Kidney (tissue), 14 donors: ENCODE data around the gene NOL9. TPM values are rescaled to one million over a fixed set of nuclear protein-coding genes. Genes with fewer than 3 reads are reported as not detected.
"Not testable (repeated sequence)": the region's sequence is repeated elsewhere in the genome, so short reads cannot be mapped to it uniquely, and the experiment has no call there.

Source experiments
- DNase-seq, 5 donors: peaks; one replicate each; pipeline ENCODE4 v3.0.0-alpha.2; 2013 to 2020
- FAIRE-seq: peaks from 2 replicates; lab custom pipeline; 2012; peaks lifted over from hg19 to GRCh38; lab: Jason Lieb, UNC
- H3K27ac ChIP-seq, 2 donors: one replicate each; pipeline ENCODE4 v1.7.0; 2013; ENCODE audit warnings: low read depth in 2 of 2, low read length in 2 of 2, inconsistent platforms in 1 of 2
- H3K27me3 ChIP-seq: one replicate; pipeline ENCODE4 v1.7.1; 2013; ENCODE audit warnings: low read length, inconsistent platforms; ENCODE audit not compliant: control insufficient read depth, insufficient read depth
- H3K36me3 ChIP-seq, 3 donors: one replicate each; pipeline versions ENCODE4 v1.7.0 to v1.7.1; 2013; ENCODE audit warnings: low read length in 3 of 3, control low read depth in 1 of 3, inconsistent platforms in 1 of 3; ENCODE audit not compliant: insufficient read depth in 3 of 3, control insufficient read depth in 2 of 3
- H3K4me1 ChIP-seq, 3 donors: one replicate each; pipeline versions ENCODE4 v1.7.0 to v1.7.1; 2013; ENCODE audit warnings: low read length in 3 of 3, inconsistent platforms in 1 of 3, low read depth in 1 of 3; ENCODE audit not compliant: control insufficient read depth in 2 of 3, insufficient read depth in 2 of 3
- H3K4me3 ChIP-seq, 3 donors: one replicate each; pipeline versions ENCODE4 v1.7.0 to v1.8.1; 2013; ENCODE audit warnings: low read length in 3 of 3, control low read depth in 1 of 3, inconsistent platforms in 1 of 3
- H3K9ac ChIP-seq, 3 donors: one replicate each; pipeline versions ENCODE4 v1.7.0 to v1.7.1; 2013; ENCODE audit warnings: low read length in 3 of 3, control low read depth in 1 of 3, inconsistent platforms in 1 of 3
- H3K9me3 ChIP-seq, 3 donors: one replicate each; pipeline versions ENCODE4 v1.7.0 to v1.7.1; 2013; ENCODE audit warnings: low read length in 3 of 3, control low read depth in 1 of 3, inconsistent platforms in 1 of 3; ENCODE audit not compliant: control insufficient read depth in 2 of 3, insufficient read depth in 1 of 3
- intact Hi-C: fragments of 100-400 bp; cut with DNase I; formaldehyde crosslinking; loops from one replicate; pipeline ENCODE4 v1.11.1; 2022
- polyA plus RNA-seq: library from polyadenylated mRNA; stranded (reverse); fragments of 350-450 nt; fragmentation: Illumina TruSeq; extraction: RNeasy Lipid Tissue Mini Kit (QIAGEN cat#74804); gene quantifications from one replicate; pipeline ENCODE4 v1.2.3, GENCODE V29; 2014; ENCODE audit warnings: low read depth, low replicate concordance; ENCODE audit not compliant: insufficient read depth
- total RNA-seq: library from RNA; stranded (reverse); fragmentation: NEBNext Ultra II Directional; extraction: Animal tissue kit (Norgen Biotek cat#: 25700); gene quantifications from one replicate; pipeline ENCODE4 v1.2.1, GENCODE V29; 2021
- TF ChIP-seq, protein P1 (sequence below): IDR thresholded peaks from 3 replicates; pipeline ENCODE4 v1.5.1; 2012; ENCODE audit warnings: mild to moderate bottlenecking, moderate library complexity, borderline replicate concordance; ENCODE audit not compliant: insufficient read depth; ENCODE audit errors: extremely low read depth
- donor health status: control.
- donor health status: control.
- donor health status: control.
- donor health status: control.
- donor health status: control.
- donor health status: DM: yes; HTN: yes; CAD: no.
- donor health status: Normal renal cell carcinoma (clear cell type).

NOL9 gene
- total and polyA plus RNA-seq, 2 donors from 2014 or later, result 4.3 to 28.7 TPM

DNA sequence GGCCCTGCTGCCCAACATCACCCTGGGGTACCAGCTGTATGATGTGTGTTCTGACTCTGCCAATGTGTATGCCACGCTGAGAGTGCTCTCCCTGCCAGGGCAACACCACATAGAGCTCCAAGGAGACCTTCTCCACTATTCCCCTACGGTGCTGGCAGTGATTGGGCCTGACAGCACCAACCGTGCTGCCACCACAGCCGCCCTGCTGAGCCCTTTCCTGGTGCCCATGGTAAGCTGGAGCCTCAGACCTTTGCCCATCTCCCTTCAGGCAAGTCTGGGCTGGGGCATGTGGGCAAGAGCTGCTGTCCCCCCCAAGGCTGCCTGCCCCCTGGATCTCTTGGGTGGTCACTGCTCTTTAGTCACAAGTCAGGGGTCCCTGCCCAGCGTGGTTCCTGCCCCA is 16.7 kb upstream of the NOL9 start:
- Histone ChIP-seq H3K36me3 (no peaks in the 10 kb centered on the region), H3K27me3 (no peaks in the 10 kb centered on the region), H3K4me1 (no peaks in the 10 kb centered on the region), H3K27ac (no peak overlapping the region), H3K9me3 (peaks cover 0 to 2% (median 0%) of the 10 kb centered on the region in 3 donors), H3K9ac (no peak overlapping the region), H3K4me3 (no peak overlapping the region)
- TF ChIP-seq, protein P1, sequence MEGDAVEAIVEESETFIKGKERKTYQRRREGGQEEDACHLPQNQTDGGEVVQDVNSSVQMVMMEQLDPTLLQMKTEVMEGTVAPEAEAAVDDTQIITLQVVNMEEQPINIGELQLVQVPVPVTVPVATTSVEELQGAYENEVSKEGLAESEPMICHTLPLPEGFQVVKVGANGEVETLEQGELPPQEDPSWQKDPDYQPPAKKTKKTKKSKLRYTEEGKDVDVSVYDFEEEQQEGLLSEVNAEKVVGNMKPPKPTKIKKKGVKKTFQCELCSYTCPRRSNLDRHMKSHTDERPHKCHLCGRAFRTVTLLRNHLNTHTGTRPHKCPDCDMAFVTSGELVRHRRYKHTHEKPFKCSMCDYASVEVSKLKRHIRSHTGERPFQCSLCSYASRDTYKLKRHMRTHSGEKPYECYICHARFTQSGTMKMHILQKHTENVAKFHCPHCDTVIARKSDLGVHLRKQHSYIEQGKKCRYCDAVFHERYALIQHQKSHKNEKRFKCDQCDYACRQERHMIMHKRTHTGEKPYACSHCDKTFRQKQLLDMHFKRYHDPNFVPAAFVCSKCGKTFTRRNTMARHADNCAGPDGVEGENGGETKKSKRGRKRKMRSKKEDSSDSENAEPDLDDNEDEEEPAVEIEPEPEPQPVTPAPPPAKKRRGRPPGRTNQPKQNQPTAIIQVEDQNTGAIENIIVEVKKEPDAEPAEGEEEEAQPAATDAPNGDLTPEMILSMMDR, result no peak
- DNase-seq, result no peak
- no peak for FAIRE-seq
- intact Hi-C loops, result no loop called here

DNA sequence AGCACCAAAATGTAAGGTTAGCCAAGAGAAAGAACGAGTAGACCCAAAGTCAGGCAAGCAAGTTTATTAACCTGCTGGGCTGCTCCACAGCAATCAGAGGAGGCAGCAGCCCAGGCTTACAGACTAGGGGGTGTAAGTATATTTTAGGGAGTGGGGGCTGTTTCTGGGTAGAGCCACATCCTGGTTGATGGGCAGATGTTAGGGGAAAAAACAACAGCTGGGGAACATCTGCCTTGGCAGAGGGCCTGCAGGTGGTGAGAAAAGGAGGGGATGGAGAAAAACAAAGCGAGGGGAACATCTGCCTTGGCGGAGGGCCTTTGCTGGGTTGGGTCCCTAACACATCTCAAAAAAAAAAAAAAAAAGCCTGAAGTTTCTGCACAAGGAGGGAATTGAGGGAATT is 15.8 kb upstream of the NOL9 start:
- intact Hi-C loops, result no loop called here
- Histone ChIP-seq H3K9ac (no peak overlapping the region), H3K4me3 (no peak overlapping the region), H3K27ac (no peak overlapping the region), H3K9me3 (peaks cover 0 to 2% (median 0%) of the 10 kb centered on the region in 3 donors), H3K4me1 (no peaks in the 10 kb centered on the region), H3K27me3 (no peaks in the 10 kb centered on the region), H3K36me3 (no peaks in the 10 kb centered on the region)
- TF ChIP-seq, protein P1, result no peak
- DNase-seq (no peak), FAIRE-seq (no peak)

DNA sequence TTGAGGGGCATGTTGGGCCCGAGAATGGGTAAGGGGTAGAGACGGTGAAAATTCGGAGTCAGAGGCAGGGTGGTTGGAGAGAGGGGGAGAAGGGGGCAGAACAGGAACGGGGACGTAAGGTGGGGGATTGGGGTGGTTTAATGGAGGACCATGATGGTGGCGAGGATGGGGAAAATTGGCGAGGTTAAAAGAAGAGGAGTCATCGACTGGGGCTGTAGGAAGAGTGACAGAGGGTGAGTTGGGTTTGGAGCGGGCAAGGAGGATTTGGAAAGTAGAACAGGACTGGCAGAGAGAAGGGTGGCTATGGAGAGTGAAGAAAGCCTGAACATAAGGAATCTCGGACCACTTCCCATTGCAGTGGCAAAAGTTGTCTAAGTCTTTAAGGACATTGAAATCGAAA is 14.7 kb upstream of the NOL9 start:
- Histone ChIP-seq H3K9me3 (peaks cover 0 to 2% (median 0%) of the 10 kb centered on the region in 3 donors), H3K9ac (no peak overlapping the region), H3K36me3 (no peaks in the 10 kb centered on the region), H3K4me3 (no peak overlapping the region), H3K27me3 (no peaks in the 10 kb centered on the region), H3K4me1 (no peaks in the 10 kb centered on the region), H3K27ac (no peak overlapping the region)
- intact Hi-C loops, result no loop called here
- DNase-seq (no peak), FAIRE-seq (no peak)
- TF ChIP-seq, protein P1, result no peak

DNA sequence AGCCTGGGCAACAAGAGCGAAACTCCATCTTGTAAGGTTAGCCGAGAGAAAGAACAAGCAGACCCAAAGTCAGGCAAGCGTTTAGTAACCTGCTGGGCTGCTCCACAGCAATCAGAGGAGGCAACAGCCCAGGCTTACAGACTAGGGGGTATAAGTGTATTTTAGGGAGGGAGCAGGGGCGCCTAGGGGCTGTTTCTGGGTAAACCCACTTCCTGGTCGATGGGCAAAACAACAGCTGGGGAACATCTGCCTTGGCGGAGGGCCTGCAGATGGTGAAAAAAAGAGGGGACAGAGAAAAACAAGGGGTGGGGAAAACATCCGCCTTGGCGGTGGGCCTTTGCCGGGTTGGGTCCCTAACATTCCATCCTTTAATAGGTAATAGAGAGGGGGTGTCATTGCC is 6.0 kb upstream of the NOL9 start:
- no peaks in the 10 kb centered on the region for H3K36me3 ChIP-seq
- no peak overlapping the region for H3K27ac ChIP-seq
- TF ChIP-seq, protein P1, result no peak
- H3K4me1 ChIP-seq, result no peaks in the 10 kb centered on the region
- H3K27me3 ChIP-seq, result no peaks in the 10 kb centered on the region
- H3K4me3 ChIP-seq, result no peak overlapping the region
- H3K9ac ChIP-seq, result no peak overlapping the region
- intact Hi-C loops, result no loop called here
- peak in 1 of 5 donors; percentile 26 for DNase-seq
- no peak for FAIRE-seq
- no peaks in the 10 kb centered on the region for H3K9me3 ChIP-seq

DNA sequence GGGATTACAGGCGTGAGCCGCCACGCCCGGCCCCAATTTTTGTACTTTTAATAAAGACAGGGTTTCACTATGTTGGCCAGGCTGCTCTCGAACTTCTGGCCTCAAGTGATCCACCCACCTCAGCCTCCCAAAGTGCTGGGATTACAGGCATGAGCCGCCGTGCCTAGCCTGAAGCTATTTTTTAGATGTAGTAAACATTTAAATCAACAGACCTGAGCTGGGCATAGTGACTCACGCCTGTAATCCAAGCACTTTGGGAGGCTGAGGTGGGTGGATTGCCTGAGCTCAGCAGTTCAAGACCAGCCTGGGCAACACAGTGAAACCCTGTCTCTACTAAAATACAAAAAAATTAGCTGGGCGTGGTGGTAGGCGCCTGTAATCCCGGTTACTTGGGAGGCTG is 4.8 kb upstream of the NOL9 start:
- FAIRE-seq, H3K4me1 ChIP-seq, H3K9ac ChIP-seq, H3K4me3 ChIP-seq, H3K27me3 ChIP-seq, H3K9me3 ChIP-seq, intact Hi-C loops, H3K27ac ChIP-seq, H3K36me3 ChIP-seq, DNase-seq: not testable (repeated sequence)
